Stomach (tissue), 4 donors: ENCODE data around the gene PMVK.

Experiments
- CTCF ChIP-seq, 7 experiments: fragments of 450-650 bp in 4 of 7; fragments of 200-600 bp in 3 of 7; sonication (generic) in 3 of 7; IDR thresholded peaks; one replicate each; pipeline ENCODE4 v1.5.1; 2016 to 2019; ENCODE audit warnings: antibody characterized with exemption in 7 of 7, control low read depth in 2 of 7, mild to moderate bottlenecking in 1 of 7
- EP300 ChIP-seq: sonication (generic); formaldehyde crosslinking; IDR thresholded peaks from one replicate; pipeline ENCODE4 v1.6.1; 2017; ENCODE audit warnings: antibody characterized with exemption
- POLR2A ChIP-seq, 4 donors: fragments of 450-650 bp; IDR thresholded peaks; one replicate each; pipeline ENCODE4 v1.6.1; 2016; ENCODE audit warnings: antibody characterized with exemption in 4 of 4, control low read depth in 2 of 4, mild to moderate bottlenecking in 1 of 4, moderate library complexity in 1 of 4

- TF ChIP-seq CTCF (IDR thresholded peaks at IDR 0.05): no peak
- TF ChIP-seq EP300: no peak
- no peak for TF ChIP-seq POLR2A (IDR thresholded peaks at IDR 0.05)
These were observed 20.0 kb upstream of the PMVK start for GRCh38 chr1:154956544-154956941.
